K562 (cell line): ENCODE data around the gene ZFHX2. TPM values are rescaled to one million over a fixed set of nuclear protein-coding genes. Genes with fewer than 3 reads are reported as not detected.
A peak's percentile ranks its signal among the peaks of the same experiment; 100 is the strongest.

Source experiments
- ATAC-seq: fragments of 200-7000 bp; cut with Tn5 transposase; 3 replicates; pipeline ENCODE4 v1.9.1; 2020; ENCODE audit warnings: moderate library complexity
- BruUV-seq: library from RNA; stranded (reverse); fragments of 400-500 nt; replicated peaks from 2 replicates; lab custom pipeline; 2021; lab: Mats Ljungman, UMichigan
- CTCF ChIA-PET: fragments of 300-600 bp; formaldehyde crosslinking; extraction: SDS; loops from one replicate; lab custom pipeline; 2021; ENCODE audit warnings: low intra/inter-chr PET ratio; lab: Yijun Ruan, JAX
- POLR2A ChIA-PET: fragments of 300-600, 350-650 bp; sonication (Branson Sonifier 250); formaldehyde crosslinking; extraction: SDS; loops from one replicate; lab custom pipeline; 2021; ENCODE audit warnings: antibody characterized with exemption, inconsistent platforms; lab: Yijun Ruan, JAX
- DNase-seq, 4 experiments: peaks; one replicate each; pipeline versions ENCODE4 v3.0.0 to v3.0.0-alpha.2; 2011 to 2018; ENCODE audit warnings: low spot score in 3 of 4, mixed read lengths in 3 of 4; ENCODE audit errors: extremely low read depth in 1 of 4
- FAIRE-seq: peaks from 2 replicates; lab custom pipeline; 2011; peaks lifted over from hg19 to GRCh38; lab: Jason Lieb, UNC
- H2AFZ ChIP-seq: 2 replicates; pipeline ENCODE4 v1.6.0; 2011; ENCODE audit warnings: low read depth, low read length, control low read depth, inconsistent platforms
- H3K27ac ChIP-seq: fragments of 200-600 bp; 3 replicates; pipeline ENCODE4 v1.8.0; 2011; ENCODE audit warnings: low read depth, mild to moderate bottlenecking, control low read depth, inconsistent platforms, low read length, moderate library complexity, mixed read lengths; ENCODE audit errors: extremely low read depth
- H3K27me3 ChIP-seq, 2 experiments: fragments of 300-600 bp in 1 of 2; 2 replicates in 1 of 2; 3 replicates in 1 of 2; pipeline versions ENCODE4 v1.6.0 to v1.8.0; 2011; ENCODE audit warnings: inconsistent platforms in 2 of 2, low read length in 2 of 2, mild to moderate bottlenecking in 1 of 2, mixed read lengths in 1 of 2, moderate library complexity in 1 of 2; ENCODE audit not compliant: control insufficient read depth in 2 of 2, insufficient read depth in 2 of 2
- H3K36me3 ChIP-seq: fragments of 300-600 bp; 3 replicates; pipeline ENCODE4 v1.8.0; 2011; ENCODE audit warnings: mild to moderate bottlenecking, low read length, inconsistent platforms; ENCODE audit not compliant: control insufficient read depth, insufficient read depth
- H3K4me1 ChIP-seq, 2 experiments: fragments of 200-600 bp in 1 of 2; replicated peaks in 1 of 2; 2 replicates in 1 of 2; 3 replicates in 1 of 2; pipeline versions ENCODE4 v1.5.1 to v1.8.0; 2011; ENCODE audit warnings: inconsistent platforms in 2 of 2, low read length in 2 of 2, mild to moderate bottlenecking in 1 of 2, mixed read lengths in 1 of 2, moderate library complexity in 1 of 2; ENCODE audit not compliant: control insufficient read depth in 2 of 2, insufficient read depth in 2 of 2
- H3K4me2 ChIP-seq: 2 replicates; pipeline ENCODE4 v1.6.1; 2011; ENCODE audit warnings: low read length, control low read depth, inconsistent platforms, mixed read lengths; ENCODE audit not compliant: insufficient read depth
- H3K4me3 ChIP-seq: fragments of 200-600 bp; sonication (generic), shearing (Covaris generic); 2 replicates; pipeline ENCODE4 v1.5.1; 2016; ENCODE audit warnings: control low read depth, inconsistent platforms
- H3K79me2 ChIP-seq: fragments of 200-600 bp; 3 replicates; pipeline ENCODE4 v1.8.0; 2011; ENCODE audit warnings: low read length, inconsistent platforms; ENCODE audit not compliant: control insufficient read depth, insufficient read depth
- H3K9ac ChIP-seq, 2 experiments: 2 replicates each; pipeline versions ENCODE4 v1.6.0 to v1.6.1; 2011; ENCODE audit warnings: low read depth in 2 of 2, low read length in 2 of 2, control low read depth in 1 of 2, inconsistent platforms in 1 of 2, mild to moderate bottlenecking in 1 of 2, mixed read lengths in 1 of 2; ENCODE audit not compliant: insufficient read depth in 1 of 2
- H3K9me1 ChIP-seq: one replicate; pipeline ENCODE4 v1.6.0; 2011; ENCODE audit warnings: inconsistent platforms, mild to moderate bottlenecking, low read length, moderate library complexity; ENCODE audit not compliant: control insufficient read depth, insufficient read depth
- H3K9me3 ChIP-seq: replicated peaks from 2 replicates; pipeline ENCODE4 v1.5.1; 2011; ENCODE audit warnings: low read depth, low read length, inconsistent platforms; ENCODE audit not compliant: control insufficient read depth, insufficient read depth
- H4K20me1 ChIP-seq: replicated peaks from 2 replicates; pipeline ENCODE4 v1.6.1; 2011; ENCODE audit warnings: low read length, inconsistent platforms, mixed read lengths; ENCODE audit not compliant: control insufficient read depth, insufficient read depth
- SMARCA5 ChIP-seq: fragments of 450-650 bp; IDR thresholded peaks from 2 replicates; pipeline ENCODE4 v1.6.1; 2016
- WGBS: fragments of 100-300 bp; shearing (Covaris generic); methylation state at CpG from one replicate; pipeline ENCODE4 v1.1.6; 2016; ENCODE audit warnings: low coverage, mixed read lengths; ENCODE audit not compliant: insufficient coverage; ENCODE audit errors: missing lambda C conversion rate; 5-methylcytosine and 5-hydroxymethylcytosine counted together
- in situ Hi-C: fragments of 300-500 bp; cut with MboI; formaldehyde crosslinking; loops from 4 replicates; pipeline ENCODE4 v1.15.0; 2018; ENCODE audit warnings: inconsistent platforms, mixed read lengths
- intact Hi-C: fragments of 100-400 bp; cut with micrococcal nuclease; formaldehyde crosslinking; loops from 2 replicates; pipeline ENCODE4 v1.14.2; 2022
- polyA plus RNA-seq, 8 experiments: library from polyadenylated mRNA; depleted of rRNA in 4 of 8; stranded (reverse) in 5 of 8; unstranded in 3 of 8; fragments of >200 nt; fragmentation: Nextera tagmentation in 2 of 8; fragmentation: Illumina TruSeq in 1 of 8; extraction: Ambion mirVana in 2 of 8; extraction: Trizol in 1 of 8; gene quantifications; 2 replicates each; pipeline versions ENCODE4 v1.2.1 to v1.2.3, GENCODE V29; 2011 to 2014; ENCODE audit warnings: inconsistent platforms in 1 of 8, missing spikeins in 1 of 8
- total RNA-seq, 7 experiments: library from RNA; depleted of rRNA in 6 of 7; stranded (reverse); fragments of >200 nt in 6 of 7; fragmentation: Illumina TruSeq in 2 of 7; extraction: Trizol in 2 of 7; gene quantifications; 2 replicates each; pipeline versions ENCODE4 v1.2.1 to v1.2.3, GENCODE V29; 2011 to 2021; ENCODE audit warnings: low replicate concordance in 1 of 7
- TF ChIP-seq, protein P1 (sequence below), 3 experiments: fragments of 200-800 bp in 1 of 3; sonication (Bioruptor generic) in 1 of 3; sonication (generic) in 1 of 3; formaldehyde crosslinking in 1 of 3; IDR thresholded peaks; 2 replicates each; pipeline versions ENCODE4 v1.6.1 to v1.8.0; 2016 to 2022; ENCODE audit warnings: mild to moderate bottlenecking in 2 of 3, missing compliant biosample characterization in 2 of 3, missing genetic modification characterization in 2 of 3, missing genetic modification reagents in 1 of 3

Gene ZFHX2
- total and polyA plus RNA-seq, 9 of the 15 experiments (the other 6 are each of a cell fraction or from before 2014, with no cell fraction given): 0.06 to 0.11 (median 0.11) TPM; not detected in 4

DNA sequence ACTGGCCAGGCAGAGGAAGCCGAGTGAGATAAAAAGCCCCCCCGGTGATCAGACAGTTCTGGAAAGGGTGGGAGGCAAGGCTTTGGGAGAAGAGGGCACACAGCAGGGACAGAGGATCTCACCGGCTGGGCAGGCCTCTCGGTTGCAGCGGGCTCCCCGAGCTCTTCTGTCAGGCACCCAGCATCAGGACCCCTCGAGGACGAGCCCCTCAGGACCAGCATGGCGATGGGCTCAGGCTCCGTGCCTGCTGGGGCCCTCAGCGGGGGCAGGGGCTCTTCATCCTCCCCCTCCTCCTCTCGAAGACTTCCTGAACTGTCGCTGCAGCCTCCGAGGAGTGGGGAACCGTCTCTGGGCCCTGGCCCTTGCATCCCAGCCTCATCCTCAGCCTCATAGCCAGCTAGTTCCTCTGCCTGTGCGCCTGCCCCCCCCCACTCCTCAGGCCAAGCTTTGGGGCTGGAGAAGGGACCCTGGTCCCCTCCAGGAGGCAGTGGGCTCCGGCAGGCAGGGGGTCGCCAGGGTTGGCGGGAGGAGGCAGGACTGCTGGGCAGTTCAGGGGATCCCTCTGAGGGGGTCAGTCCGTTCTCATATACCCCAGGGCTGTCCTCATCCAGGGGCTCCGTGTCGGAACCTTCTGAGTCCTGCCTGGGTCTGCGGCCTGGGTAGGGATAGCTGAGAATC, 19.4 kb upstream of the ZFHX2 start:
- no TSS peak for BruUV-seq
- intact Hi-C loops: no loop called here
- CTCF ChIA-PET: no interaction called here
- Histone ChIP-seq H3K9me3 (no peaks in the 10 kb centered on the region; the same call in 1 of the 2 replicates), H3K9me1 (no peaks in the 10 kb centered on the region), H4K20me1 (no peaks in the 10 kb centered on the region), H2AFZ (no peak overlapping the region), H3K4me1 (peaks cover 12 to 35% of the 10 kb centered on the region in 2 experiments; a peak in 4 of 5 replicates), H3K36me3 (peaks cover 4% of the 10 kb centered on the region; the same call in 1 of the 3 replicates), H3K27ac (no peak overlapping the region), H3K27me3 (no peaks in the 10 kb centered on the region), H3K4me3 (no peak overlapping the region), H3K9ac (no peak overlapping the region; a peak in 1 of 4 replicates), H3K79me2 (peaks cover 10% of the 10 kb centered on the region; the same call in 2 of the 3 replicates), H3K4me2 (no peak overlapping the region)
- TF ChIP-seq, protein P1, sequence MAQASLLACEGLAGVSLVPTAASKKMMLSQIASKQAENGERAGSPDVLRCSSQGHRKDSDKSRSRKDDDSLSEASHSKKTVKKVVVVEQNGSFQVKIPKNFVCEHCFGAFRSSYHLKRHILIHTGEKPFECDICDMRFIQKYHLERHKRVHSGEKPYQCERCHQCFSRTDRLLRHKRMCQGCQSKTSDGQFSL (CRISPR knock-in tag; IDR thresholded peaks at IDR 0.05): peak; percentile 77; the same call in 1 of the 2 replicates
- TF ChIP-seq, protein P1 (tag; IDR thresholded peaks at IDR 0.05): no peak
- no peak for TF ChIP-seq SMARCA5
- DNase-seq: no peak
- FAIRE-seq: no peak
- WGBS: 49% methylated on average over 10 of the region's 23 CpGs
- ATAC-seq: no peak
- POLR2A ChIA-PET: no interaction called here
- in situ Hi-C loops: no loop called here
